Chondrocyte (in vitro differentiated cells): ENCODE results near the gene MTARC1. TPM values are rescaled to one million over a fixed set of nuclear protein-coding genes. Genes with fewer than 3 reads are reported as not detected.

Source experiments
- DNase-seq: peaks from one replicate; pipeline ENCODE4 v3.0.0; 2021; ENCODE audit warnings: mixed read lengths, low spot score
- H3K27ac Mint-ChIP-seq: one replicate; pipeline ENCODE4 v1.8.0; 2021; ENCODE audit warnings: mild to moderate bottlenecking, moderate library complexity, mixed read lengths; ENCODE audit not compliant: unreplicated experiment
- H3K27me3 Mint-ChIP-seq: 2 replicates; pipeline ENCODE4 v1.8.0; 2021; ENCODE audit warnings: low read depth, mixed read lengths
- H3K36me3 Mint-ChIP-seq: 2 replicates; pipeline ENCODE4 v1.8.0; 2021; ENCODE audit warnings: low read depth, mixed read lengths
- H3K4me1 Mint-ChIP-seq: 2 replicates; pipeline ENCODE4 v1.8.0; 2021; ENCODE audit warnings: low read depth, mild to moderate bottlenecking, mixed read lengths
- H3K4me3 Mint-ChIP-seq: one replicate; pipeline ENCODE4 v1.8.0; 2021; ENCODE audit warnings: mild to moderate bottlenecking, moderate library complexity, mixed read lengths; ENCODE audit not compliant: unreplicated experiment
- H3K9me3 Mint-ChIP-seq: 2 replicates; pipeline ENCODE4 v1.8.0; 2021; ENCODE audit warnings: low read depth, mixed read lengths
- CTCF ChIP-seq: fragments of 200-600 bp; sonication (generic); IDR thresholded peaks from 2 replicates; pipeline ENCODE4 v1.5.0; 2021; ENCODE audit warnings: antibody characterized with exemption, mild to moderate bottlenecking, moderate library complexity
- total RNA-seq: library from RNA; stranded (reverse); gene quantifications from 3 replicates; pipeline ENCODE4 v1.2.1, GENCODE V29; 2021

Gene MTARC1
- total RNA-seq, 1 donor from 2014 or later: 2.5 TPM

- Mint-ChIP-seq H3K4me1 (peaks cover 37% of the 10 kb centered on the region), H3K4me3 (no peak overlapping the region), H3K36me3 (peaks cover 3% of the 10 kb centered on the region), H3K27me3 (no peaks in the 10 kb centered on the region), H3K27ac (peak overlapping the region; percentile 85), H3K9me3 (no peaks in the 10 kb centered on the region)
- DNase-seq: no peak
- no peak for TF ChIP-seq CTCF
Measured at GRCh38 chr1:220804202-220804586, 17.5 kb downstream of the MTARC1 start.

GRCh38 chr1:220806408-220806807 is 19.7 kb downstream of the MTARC1 start:
- Mint-ChIP-seq H3K27me3 (no peaks in the 10 kb centered on the region), H3K36me3 (no peaks in the 10 kb centered on the region), H3K4me3 (no peak overlapping the region), H3K4me1 (peaks cover 42% of the 10 kb centered on the region), H3K9me3 (no peaks in the 10 kb centered on the region), H3K27ac (no peak overlapping the region)
- TF ChIP-seq CTCF: no peak
- DNase-seq: no peak

- Mint-ChIP-seq H3K4me1 (peaks cover 38% of the 10 kb centered on the region), H3K27ac (no peak overlapping the region)
Measured at GRCh38 chr1:220807726-220808125, 21.0 kb downstream of the MTARC1 start.

GRCh38 chr1:220808345-220809186 is 21.9 kb downstream of the MTARC1 start:
- no peak for TF ChIP-seq CTCF
- DNase-seq: no peak
- Mint-ChIP-seq H3K9me3 (no peaks in the 10 kb centered on the region), H3K27me3 (no peaks in the 10 kb centered on the region), H3K36me3 (peaks cover 4% of the 10 kb centered on the region), H3K4me1 (peaks cover 30% of the 10 kb centered on the region), H3K27ac (peak overlapping the region; percentile 53), H3K4me3 (peak overlapping the region; percentile 5)

More at GRCh38 chr1:220807726-220808125, 21.0 kb downstream of the MTARC1 start:
- Mint-ChIP-seq H3K27me3 (no peaks in the 10 kb centered on the region), H3K9me3 (no peaks in the 10 kb centered on the region), H3K36me3 (peaks cover 4% of the 10 kb centered on the region), H3K4me3 (no peak overlapping the region)
- no peak for TF ChIP-seq CTCF
- DNase-seq: no peak

- H3K36me3 Mint-ChIP-seq: peaks cover 4% of the 10 kb centered on the region
- no peak overlapping the region for H3K4me3 Mint-ChIP-seq
- DNase-seq: no peak
- no peaks in the 10 kb centered on the region for H3K9me3 Mint-ChIP-seq
- peaks cover 24% of the 10 kb centered on the region for H3K4me1 Mint-ChIP-seq
- no peak for TF ChIP-seq CTCF
- no peaks in the 10 kb centered on the region for H3K27me3 Mint-ChIP-seq
- H3K27ac Mint-ChIP-seq: no peak overlapping the region
Measured at GRCh38 chr1:220809187-220809550, 22.5 kb downstream of the MTARC1 start.
